HepG2 (cell line): ENCODE results near the gene ANTXR1. TPM values are rescaled to one million over a fixed set of nuclear protein-coding genes. Genes with fewer than 3 reads are reported as not detected.

Experiments used
- ATAC-seq: fragments of 200-7000 bp; cut with Tn5 transposase; 3 replicates; pipeline ENCODE4 v1.9.1; 2020; ENCODE audit warnings: mild to moderate bottlenecking, moderate library complexity
- BruUV-seq: library from RNA; stranded (reverse); fragments of 400-500 nt; replicated peaks from 2 replicates; lab custom pipeline; 2021; lab: Mats Ljungman, UMichigan
- CTCF ChIA-PET: fragments of 300-600 bp; formaldehyde crosslinking; extraction: SDS; loops from one replicate; lab custom pipeline; 2021; ENCODE audit warnings: low total read pairs, inconsistent platforms, low intra/inter-chr PET ratio; lab: Yijun Ruan, JAX
- POLR2A ChIA-PET: fragments of 350-600 bp; sonication (Branson Sonifier 250); formaldehyde crosslinking; loops from one replicate; lab custom pipeline; 2020; ENCODE audit warnings: antibody characterized with exemption, inconsistent platforms; lab: Yijun Ruan, JAX
- DNase-seq: peaks from one replicate; pipeline ENCODE4 v3.0.0-alpha.2; 2015; ENCODE audit warnings: low spot score
- FAIRE-seq: peaks from 3 replicates; lab custom pipeline; 2011; peaks lifted over from hg19 to GRCh38; lab: Jason Lieb, UNC
- H2AFZ ChIP-seq: one replicate; pipeline ENCODE4 v1.6.1; 2011; ENCODE audit warnings: low read length, inconsistent platforms
- H3K27ac ChIP-seq: fragments of 300-600 bp; 3 replicates; pipeline ENCODE4 v1.8.0; 2011; ENCODE audit warnings: mixed run types, mild to moderate bottlenecking, mixed read lengths, low read length, inconsistent platforms; ENCODE audit not compliant: insufficient read depth; ENCODE audit errors: extremely low read length
- H3K27me3 ChIP-seq, 2 experiments: fragments of 200-600 bp in 1 of 2; 2 replicates in 1 of 2; 3 replicates in 1 of 2; pipeline versions ENCODE4 v1.6.0 to v1.8.0; 2011; ENCODE audit warnings: low read length in 2 of 2, mild to moderate bottlenecking in 2 of 2, moderate library complexity in 2 of 2, inconsistent platforms in 1 of 2; ENCODE audit not compliant: insufficient read depth in 2 of 2, control insufficient read depth in 1 of 2
- H3K36me3 ChIP-seq, 2 experiments: fragments of 200-600 bp in 1 of 2; replicated peaks in 1 of 2; 2 replicates in 1 of 2; 3 replicates in 1 of 2; pipeline versions ENCODE4 v1.5.1 to v1.8.0; 2011; ENCODE audit warnings: low read length in 2 of 2, inconsistent platforms in 1 of 2; ENCODE audit not compliant: insufficient read depth in 2 of 2, control insufficient read depth in 1 of 2
- H3K4me1 ChIP-seq: 2 replicates; pipeline ENCODE4 v1.5.1; 2012; ENCODE audit warnings: low read length, inconsistent platforms; ENCODE audit not compliant: insufficient read depth
- H3K4me2 ChIP-seq: 2 replicates; pipeline ENCODE4 v1.6.0; 2011; ENCODE audit warnings: low read depth, low read length, inconsistent platforms
- H3K4me3 ChIP-seq, 3 experiments: fragments of 200-600 bp in 1 of 3; sonication (generic), shearing (Covaris generic) in 1 of 3; replicated peaks in 1 of 3; 2 replicates each; pipeline ENCODE4 v1.5.1; 2011 to 2016; ENCODE audit warnings: low read length in 3 of 3, inconsistent platforms in 2 of 3, low read depth in 2 of 3, mild to moderate bottlenecking in 2 of 3, control low read depth in 1 of 3, mixed read lengths in 1 of 3; ENCODE audit not compliant: insufficient read depth in 1 of 3
- H3K79me2 ChIP-seq: one replicate; pipeline ENCODE4 v1.6.1; 2011; ENCODE audit warnings: low read length, inconsistent platforms; ENCODE audit not compliant: insufficient read depth
- H3K9ac ChIP-seq: 2 replicates; pipeline ENCODE4 v1.6.0; 2011; ENCODE audit warnings: mild to moderate bottlenecking, low read depth, low read length, inconsistent platforms; ENCODE audit not compliant: insufficient read depth
- H3K9me3 ChIP-seq: 2 replicates; pipeline ENCODE4 v1.5.1; 2012; ENCODE audit warnings: mild to moderate bottlenecking, low read length
- H4K20me1 ChIP-seq: 2 replicates; pipeline ENCODE4 v1.6.0; 2011; ENCODE audit warnings: inconsistent platforms, mild to moderate bottlenecking, low read length, moderate library complexity; ENCODE audit not compliant: insufficient read depth
- AGO2 ChIP-seq: fragments of 200-400 bp; formaldehyde crosslinking; optimal IDR thresholded peaks from 2 replicates; pipeline ENCODE3; 2017; ENCODE audit warnings: mild to moderate bottlenecking, low read depth, low read length, moderate library complexity
- CBX1 ChIP-seq: IDR thresholded peaks from one replicate; pipeline ENCODE4 v1.6.1; 2016; ENCODE audit warnings: antibody characterized with exemption, low read depth
- ELF1 ChIP-seq: sonication (generic); formaldehyde crosslinking; IDR thresholded peaks from 2 replicates; pipeline ENCODE4 v1.4.0; 2020; ENCODE audit warnings: missing genetic modification reagents
- IRF2 ChIP-seq: IDR thresholded peaks from 2 replicates; pipeline ENCODE4 v1.6.1; 2018; ENCODE audit warnings: missing genetic modification reagents, missing compliant biosample characterization
- KDM5A ChIP-seq: fragments of 200-600 bp; sonication (generic); IDR thresholded peaks from 2 replicates; pipeline ENCODE4 v1.7.0; 2018; ENCODE audit warnings: antibody characterized with exemption, mild to moderate bottlenecking, low read length, borderline replicate concordance
- KMT2A ChIP-seq: sonication (generic); formaldehyde crosslinking; IDR thresholded peaks from 2 replicates; pipeline ENCODE4 v1.4.0; 2020; ENCODE audit warnings: missing genetic modification reagents
- MIXL1 ChIP-seq: IDR thresholded peaks from 2 replicates; pipeline ENCODE4 v1.6.1; 2016
- MYPOP ChIP-seq: sonication (generic); formaldehyde crosslinking; IDR thresholded peaks from 2 replicates; pipeline ENCODE4 v1.8.1; 2023; ENCODE audit warnings: mild to moderate bottlenecking, moderate library complexity, missing genetic modification reagents
- NFKB2 ChIP-seq: sonication (generic); formaldehyde crosslinking; IDR thresholded peaks from 2 replicates; pipeline ENCODE4 v1.4.0; 2020; ENCODE audit warnings: missing genetic modification reagents, borderline replicate concordance
- NR2F6 ChIP-seq, 2 experiments: IDR thresholded peaks; 2 replicates each; pipeline ENCODE4 v1.6.1; 2016; ENCODE audit warnings: antibody characterized with exemption in 1 of 2, mild to moderate bottlenecking in 1 of 2
- PLSCR1 ChIP-seq: sonication (generic); formaldehyde crosslinking; IDR thresholded peaks from 2 replicates; pipeline ENCODE4 v1.5.0; 2020; ENCODE audit warnings: missing genetic modification reagents, mild to moderate bottlenecking, borderline replicate concordance
- RXRA ChIP-seq: sonication (generic); formaldehyde crosslinking; IDR thresholded peaks from 2 replicates; pipeline ENCODE4 v1.5.1; 2020; ENCODE audit warnings: missing genetic modification reagents
- SMARCC2 ChIP-seq: fragments of 450-650 bp; IDR thresholded peaks from 2 replicates; pipeline ENCODE4 v1.6.1; 2017; ENCODE audit warnings: antibody characterized with exemption, mild to moderate bottlenecking
- SMARCE1 ChIP-seq: fragments of 450-650 bp; IDR thresholded peaks from 2 replicates; pipeline ENCODE4 v1.6.1; 2017; ENCODE audit warnings: borderline replicate concordance
- SP140L ChIP-seq: sonication (generic); formaldehyde crosslinking; IDR thresholded peaks from 2 replicates; pipeline ENCODE4 v1.4.0; 2020; ENCODE audit warnings: missing genetic modification reagents, borderline replicate concordance
- ZMYM3 ChIP-seq: sonication (generic); formaldehyde crosslinking; IDR thresholded peaks from 2 replicates; pipeline ENCODE4 v1.5.1; 2020; ENCODE audit warnings: mild to moderate bottlenecking, missing genetic modification reagents
- ZNF136 ChIP-seq: sonication (generic); formaldehyde crosslinking; IDR thresholded peaks from 2 replicates; pipeline ENCODE4 v1.8.1; 2022; ENCODE audit warnings: low read depth, mild to moderate bottlenecking, moderate library complexity, missing genetic modification reagents
- ZNF431 ChIP-seq: sonication (generic); formaldehyde crosslinking; IDR thresholded peaks from 2 replicates; pipeline ENCODE4 v1.9.0; 2022; ENCODE audit warnings: missing genetic modification reagents, low read depth, mild to moderate bottlenecking, borderline replicate concordance
- ZSCAN30 ChIP-seq: sonication (generic); formaldehyde crosslinking; IDR thresholded peaks from 2 replicates; pipeline ENCODE4 v1.5.0; 2020; ENCODE audit warnings: mild to moderate bottlenecking, missing genetic modification reagents
- ZSCAN5A ChIP-seq: sonication (generic); formaldehyde crosslinking; IDR thresholded peaks from 2 replicates; pipeline ENCODE4 v1.8.0; 2022; ENCODE audit warnings: mild to moderate bottlenecking, missing genetic modification reagents, borderline replicate concordance
- WGBS: methylation state at CpG from one replicate; pipeline ENCODE4 v1.1.6; 2017; ENCODE audit warnings: low lambda C conversion rate; 5-methylcytosine and 5-hydroxymethylcytosine counted together
- in situ Hi-C: cut with HindIII; loops from 2 replicates; pipeline ENCODE4 v1.10.0; 2017; ENCODE audit warnings: low pct_unique_long_range_greater_than_20kb; ENCODE audit not compliant: extremely low pct_ligation_motif_present
- intact Hi-C: fragments of 100-400 bp; cut with micrococcal nuclease; formaldehyde crosslinking; loops from one replicate; pipeline ENCODE4 v1.10.0; 2022; ENCODE audit not compliant: unreplicated experiment
- polyA plus RNA-seq, 8 experiments: library from polyadenylated mRNA; depleted of rRNA in 3 of 8; stranded (reverse) in 7 of 8; unstranded in 1 of 8; fragments of >200 nt; fragmentation: Illumina TruSeq in 4 of 8; extraction: Trizol in 4 of 8; gene quantifications; 2 replicates each; pipeline versions ENCODE4 v1.2.1 to v1.2.3, GENCODE V29; 2011 to 2016; ENCODE audit warnings: low read depth in 4 of 8, missing spikeins in 1 of 8, mixed read lengths in 1 of 8; ENCODE audit not compliant: insufficient read depth in 1 of 8
- total RNA-seq, 5 experiments: library from RNA; depleted of rRNA; stranded (reverse); fragments of >200 nt; fragmentation: Illumina TruSeq; extraction: Trizol; gene quantifications; 2 replicates each; pipeline ENCODE4 v1.2.3, GENCODE V29; 2016; ENCODE audit warnings: low read depth in 1 of 5

ANTXR1 gene
- total and polyA plus RNA-seq, 2 of the 13 experiments (the other 11 are each of a cell fraction or from before 2014, with no cell fraction given), result 4.5 to 12.7 TPM

- no peak for TF ChIP-seq MYPOP (CRISPR knock-in tag)
- TF ChIP-seq RXRA (CRISPR knock-in tag), result no peak
- no peak for TF ChIP-seq ELF1 (CRISPR knock-in tag)
- TF ChIP-seq ZSCAN5A (CRISPR knock-in tag), result no peak
- no peak for TF ChIP-seq SMARCE1
- no peak for TF ChIP-seq AGO2
- TF ChIP-seq ZNF136 (CRISPR knock-in tag), result no peak
- no peak for TF ChIP-seq SMARCC2
- TF ChIP-seq KMT2A (CRISPR knock-in tag), result no peak
Observed at GRCh38 chr2:69055688-69056470, 42.9 kb downstream of the ANTXR1 start (continued).

GRCh38 chr2:69057660-69058059, 44.7 kb downstream of the ANTXR1 start:
- in situ Hi-C loops, result no loop called here
- no peaks in the 10 kb centered on the region for H3K79me2 ChIP-seq
- CTCF ChIA-PET, result no interaction called here
- WGBS, result 60% methylated on average over 3 of the region's 3 CpGs
- FAIRE-seq (no peak), DNase-seq (no peak), ATAC-seq (no peak)
- POLR2A ChIA-PET, result no interaction called here
- H3K9me3 ChIP-seq, result no peaks in the 10 kb centered on the region
- no TSS peak for BruUV-seq
- no peak overlapping the region for H2AFZ ChIP-seq
- no peak overlapping the region for H3K4me3 ChIP-seq
- no peaks in the 10 kb centered on the region for H4K20me1 ChIP-seq
- H3K27ac ChIP-seq, result no peak overlapping the region
- H3K4me1 ChIP-seq, result peaks cover 40% of the 10 kb centered on the region
- H3K36me3 ChIP-seq, result no peaks in the 10 kb centered on the region; a peak in 1 of 5 replicates
- no peak overlapping the region for H3K9ac ChIP-seq
- intact Hi-C loops, result no loop called here
- H3K4me2 ChIP-seq, result no peak overlapping the region
- no peaks in the 10 kb centered on the region for H3K27me3 ChIP-seq
- TF ChIP-seq KDM5A (no peak), ZSCAN30 (no peak), PLSCR1 (CRISPR knock-in tag) (no peak), CBX1 (no peak), NR2F6 (IDR thresholded peaks at IDR 0.05) (no peak), NR2F6 (CRISPR knock-in tag; IDR thresholded peaks at IDR 0.05) (no peak), SP140L (CRISPR knock-in tag) (no peak), ZNF431 (CRISPR knock-in tag) (no peak), IRF2 (no peak), MIXL1 (no peak), NFKB2 (no peak), ZMYM3 (CRISPR knock-in tag) (no peak)
